ENCODE data around the gene DSC1.

- TF ChIP-seq FOXM1 (IDR thresholded peaks at IDR 0.05; ENCODE audit: borderline replicate concordance, low read depth) (no peak), EP300 (IDR thresholded peaks at IDR 0.05; ENCODE audit: borderline replicate concordance) (no peak), CREB1 (IDR thresholded peaks at IDR 0.05; ENCODE audit: low read depth) (no peak), NFIC (IDR thresholded peaks at IDR 0.05) (no peak), TAF1 (IDR thresholded peaks at IDR 0.05; ENCODE audit: low read depth) (no peak), REST (IDR thresholded peaks at IDR 0.05; ENCODE audit: low read depth) (no peak), CEBPB (IDR thresholded peaks at IDR 0.05) (no peak), RAD21 (IDR thresholded peaks at IDR 0.05; ENCODE audit: low read depth) (no peak)
- TF ChIP-seq, protein P1, sequence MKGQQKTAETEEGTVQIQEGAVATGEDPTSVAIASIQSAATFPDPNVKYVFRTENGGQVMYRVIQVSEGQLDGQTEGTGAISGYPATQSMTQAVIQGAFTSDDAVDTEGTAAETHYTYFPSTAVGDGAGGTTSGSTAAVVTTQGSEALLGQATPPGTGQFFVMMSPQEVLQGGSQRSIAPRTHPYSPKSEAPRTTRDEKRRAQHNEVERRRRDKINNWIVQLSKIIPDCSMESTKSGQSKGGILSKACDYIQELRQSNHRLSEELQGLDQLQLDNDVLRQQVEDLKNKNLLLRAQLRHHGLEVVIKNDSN (IDR thresholded peaks at IDR 0.05) = no peak
Observed at GRCh38 chr18:31079973-31080372, 82.7 kb downstream of the DSC1 start.
